ENCODE results near the gene MAL. TPM values are rescaled to one million over a fixed set of nuclear protein-coding genes. Genes with fewer than 3 reads are reported as not detected.
"Not testable (repeated sequence)": the region's sequence is repeated elsewhere in the genome, so short reads cannot be mapped to it uniquely, and the experiment has no call there.

Gene MAL
- total RNA-seq, 1 experiment from 2014 or later: 1.6 TPM

GRCh38 chr2:95086017-95086416 is 60.5 kb downstream of the MAL start:
- Histone ChIP-seq H3K4me2 (ENCODE audit: low read length) (no peak overlapping the region), H3K4me1 (ENCODE audit: insufficient read depth, low read length) (no peaks in the 10 kb centered on the region), H2AFZ (ENCODE audit: low read length) (no peak overlapping the region), H3F3A (ENCODE audit: low read length, unreplicated experiment) (no peaks in the 10 kb centered on the region), H3K27me3 (ENCODE audit: low read length) (no peaks in the 10 kb centered on the region), H3K9me2 (replicated peaks; ENCODE audit: low read length) (no peaks in the 10 kb centered on the region), H3K27ac (ENCODE audit: low read length) (no peak overlapping the region), H3K36me3 (ENCODE audit: low read depth, low read length) (peaks cover 42% of the 10 kb centered on the region), H3K79me2 (ENCODE audit: low read length) (no peaks in the 10 kb centered on the region), H3K4me3 (ENCODE audit: low read length) (no peak overlapping the region), H3K9ac (ENCODE audit: low read length) (no peak overlapping the region), H4K20me1 (ENCODE audit: low read length) (no peaks in the 10 kb centered on the region), H3K9me3 (ENCODE audit: low read length) (no peaks in the 10 kb centered on the region)
- BruUV-seq (replicated peaks): no TSS peak
- POLR2A ChIA-PET (ENCODE audit: unreplicated experiment): no interaction called here
- TF ChIP-seq EZH2phosphoT487 (IDR thresholded peaks at IDR 0.05; ENCODE audit: borderline replicate concordance, low read length): no peak
- no peak for TF ChIP-seq CTCF (conservative IDR thresholded peaks at IDR 0.05; ENCODE audit: low read depth, low read length)
- no peak for TF ChIP-seq EZH2 (IDR thresholded peaks at IDR 0.05; ENCODE audit: low read length, unreplicated experiment)
- no peak for DNase-seq
- intact Hi-C loops (cut with micrococcal nuclease): no loop called here
- CTCF ChIA-PET: no interaction called here
- no peak for ATAC-seq

- no peak for TF ChIP-seq EZH2 (IDR thresholded peaks at IDR 0.05; ENCODE audit: low read length, unreplicated experiment)
- no peak for TF ChIP-seq CTCF (conservative IDR thresholded peaks at IDR 0.05; ENCODE audit: low read depth, low read length)
- TF ChIP-seq EZH2phosphoT487 (IDR thresholded peaks at IDR 0.05; ENCODE audit: borderline replicate concordance, low read length): no peak
- H3F3A ChIP-seq (ENCODE audit: low read length, unreplicated experiment): no peaks in the 10 kb centered on the region
- no TSS peak for BruUV-seq (replicated peaks)
- CTCF ChIA-PET: no interaction called here
- H3K36me3 ChIP-seq (ENCODE audit: low read depth, low read length): peaks cover 48% of the 10 kb centered on the region
- no peak overlapping the region for H3K4me3 ChIP-seq (ENCODE audit: low read length)
- no peaks in the 10 kb centered on the region for H4K20me1 ChIP-seq (ENCODE audit: low read length)
- H3K27ac ChIP-seq (ENCODE audit: low read length): no peak overlapping the region
- no peak overlapping the region for H2AFZ ChIP-seq (ENCODE audit: low read length)
- H3K4me1 ChIP-seq (ENCODE audit: insufficient read depth, low read length): no peaks in the 10 kb centered on the region
- H3K9me2 ChIP-seq (replicated peaks; ENCODE audit: low read length): no peaks in the 10 kb centered on the region
- ATAC-seq: no peak
- intact Hi-C loops (cut with micrococcal nuclease): no loop called here
- H3K27me3 ChIP-seq (ENCODE audit: low read length): no peaks in the 10 kb centered on the region
- POLR2A ChIA-PET (ENCODE audit: unreplicated experiment): interaction anchor here (0.6 kb wide), 1 partner anchor 78 kb away, joined by 3 read pairs; no protein-coding TSS in a partner anchor
- H3K4me2 ChIP-seq (ENCODE audit: low read length): no peak overlapping the region
- H3K79me2 ChIP-seq (ENCODE audit: low read length): no peaks in the 10 kb centered on the region
- no peaks in the 10 kb centered on the region for H3K9me3 ChIP-seq (ENCODE audit: low read length)
- DNase-seq: no peak
- no peak overlapping the region for H3K9ac ChIP-seq (ENCODE audit: low read length)
Observed at GRCh38 chr2:95087379-95087778, 61.9 kb downstream of the MAL start.

- H3K36me3 ChIP-seq (ENCODE audit: low read depth, low read length): peaks cover 32% of the 10 kb centered on the region
- no peak overlapping the region for H2AFZ ChIP-seq (ENCODE audit: low read length)
- ChIA-PET CTCF (no interaction called here), POLR2A (ENCODE audit: unreplicated experiment) (no interaction called here)
- H3K4me1 ChIP-seq (ENCODE audit: insufficient read depth, low read length): no peaks in the 10 kb centered on the region
- H4K20me1 ChIP-seq (ENCODE audit: low read length): no peaks in the 10 kb centered on the region
- TF ChIP-seq EZH2phosphoT487 (IDR thresholded peaks at IDR 0.05; ENCODE audit: borderline replicate concordance, low read length) (no peak), CTCF (conservative IDR thresholded peaks at IDR 0.05; ENCODE audit: low read depth, low read length) (no peak), EZH2 (IDR thresholded peaks at IDR 0.05; ENCODE audit: low read length, unreplicated experiment) (no peak)
- BruUV-seq (replicated peaks): no TSS peak
- no peak for ATAC-seq
- no peaks in the 10 kb centered on the region for H3F3A ChIP-seq (ENCODE audit: low read length, unreplicated experiment)
- no peak overlapping the region for H3K4me3 ChIP-seq (ENCODE audit: low read length)
- intact Hi-C loops (cut with micrococcal nuclease): no loop called here
- no peaks in the 10 kb centered on the region for H3K9me3 ChIP-seq (ENCODE audit: low read length)
- H3K9me2 ChIP-seq (replicated peaks; ENCODE audit: low read length): no peaks in the 10 kb centered on the region
- H3K27ac ChIP-seq (ENCODE audit: low read length): no peak overlapping the region
- no peak for DNase-seq
- no peak overlapping the region for H3K9ac ChIP-seq (ENCODE audit: low read length)
- no peaks in the 10 kb centered on the region for H3K27me3 ChIP-seq (ENCODE audit: low read length)
- H3K4me2 ChIP-seq (ENCODE audit: low read length): no peak overlapping the region
- H3K79me2 ChIP-seq (ENCODE audit: low read length): no peaks in the 10 kb centered on the region
Observed at GRCh38 chr2:95091885-95092555, 66.5 kb downstream of the MAL start.

GRCh38 chr2:95098273-95098672 is 72.8 kb downstream of the MAL start:
- H3K27me3 ChIP-seq (ENCODE audit: low read length); H3K9me2 ChIP-seq (replicated peaks; ENCODE audit: low read length); H3K4me3 ChIP-seq (ENCODE audit: low read length); H4K20me1 ChIP-seq (ENCODE audit: low read length); H3K79me2 ChIP-seq (ENCODE audit: low read length); BruUV-seq (replicated peaks); POLR2A ChIA-PET (ENCODE audit: unreplicated experiment); intact Hi-C loops (cut with micrococcal nuclease); H3K4me1 ChIP-seq (ENCODE audit: insufficient read depth, low read length); DNase-seq; H2AFZ ChIP-seq (ENCODE audit: low read length); H3F3A ChIP-seq (ENCODE audit: low read length, unreplicated experiment); H3K9me3 ChIP-seq (ENCODE audit: low read length); ATAC-seq; CTCF ChIA-PET; H3K4me2 ChIP-seq (ENCODE audit: low read length); H3K9ac ChIP-seq (ENCODE audit: low read length); H3K27ac ChIP-seq (ENCODE audit: low read length): not testable (repeated sequence)
- H3K36me3 ChIP-seq (ENCODE audit: low read depth, low read length): peaks cover 38% of the 10 kb centered on the region
